Measurements from ENCODE around the gene FAM193A. TPM values are rescaled to one million over a fixed set of nuclear protein-coding genes. Genes with fewer than 3 reads are reported as not detected.
"Not testable (repeated sequence)": the region's sequence is repeated elsewhere in the genome, so short reads cannot be mapped to it uniquely, and the experiment has no call there.

FAM193A gene
- total RNA-seq, 1 donor, result 36.9 TPM

- DNase-seq (ENCODE audit: low read depth in 2 of 3, low spot score in 2 of 3), result no peak
Observed at GRCh38 chr4:2515830-2516550, 20.5 kb upstream of the FAM193A start.

DNA sequence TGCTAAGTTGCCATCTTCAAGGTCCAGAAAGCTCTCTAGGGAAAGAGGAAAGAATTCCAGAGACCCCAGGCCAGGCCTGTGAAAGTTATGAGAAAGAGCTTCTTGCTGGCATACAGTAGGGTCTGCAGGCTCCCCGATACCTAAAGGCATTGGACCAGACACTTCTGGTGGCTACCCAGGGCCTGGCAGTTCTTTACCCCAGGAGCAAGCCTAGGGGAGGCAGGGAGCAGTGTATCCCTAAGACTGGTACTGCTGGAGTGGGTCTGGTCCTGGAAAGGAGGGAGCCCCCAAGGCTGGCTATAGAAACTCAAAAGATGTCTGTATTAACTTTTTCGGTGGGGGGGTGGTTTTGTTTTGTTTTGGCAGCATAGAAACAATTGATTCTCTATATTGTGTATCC lies 19.8 kb upstream of the FAM193A start:
- DNase-seq (ENCODE audit: low read depth in 2 of 3, low spot score in 2 of 3), result no peak

DNA sequence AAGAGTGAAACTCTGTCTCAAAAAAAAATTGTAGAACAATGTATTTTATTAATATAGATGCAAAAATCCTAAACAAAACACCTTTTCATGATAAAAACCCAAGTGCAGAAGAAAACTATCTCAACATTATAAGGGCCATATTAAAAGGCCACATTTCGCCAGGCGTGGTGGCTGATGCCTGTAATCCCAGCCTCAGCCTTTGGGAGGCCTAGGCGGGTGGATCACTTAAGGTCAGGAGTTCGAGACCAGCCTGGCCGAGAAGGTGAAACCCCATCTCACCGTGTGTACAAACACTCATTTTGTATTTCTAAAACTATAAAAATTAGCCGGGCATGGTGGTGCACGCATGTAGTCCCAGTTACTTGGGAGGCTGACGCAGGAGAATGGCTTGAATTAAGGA lies 9.9 kb upstream of the FAM193A start:
- peak in 1 of 3 donors; percentile 5 for DNase-seq (ENCODE audit: low read depth in 2 of 3, low spot score in 2 of 3)

DNA sequence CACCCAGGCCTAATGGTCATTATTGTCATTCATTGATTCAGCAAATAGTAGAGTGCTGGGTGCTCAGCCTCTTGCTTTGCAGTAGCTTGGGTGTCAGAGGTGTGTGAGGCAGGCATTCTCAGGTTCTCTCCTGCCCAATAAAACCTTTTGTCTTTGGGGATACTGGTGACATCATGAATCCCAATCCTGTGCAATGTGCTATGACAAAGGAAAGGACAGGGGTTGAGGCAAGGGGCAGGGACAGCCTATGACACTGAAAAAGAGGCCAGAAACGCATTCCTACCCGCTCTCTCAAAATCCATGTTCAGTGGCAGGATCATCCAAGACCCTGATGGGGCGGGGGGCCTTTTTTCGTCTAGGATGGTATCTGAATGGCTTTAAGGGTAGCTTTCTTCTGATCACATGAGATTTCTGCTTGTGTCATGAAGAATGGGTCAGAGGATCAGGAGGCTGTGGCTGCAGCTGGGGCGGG lies 1.5 kb upstream of the FAM193A start:
- DNase-seq (ENCODE audit: low read depth in 2 of 3, low spot score in 2 of 3), result no peak

GRCh38 chr4:2535376-2536192 lies 863 bp upstream of the FAM193A start:
- peak; percentile 22 to 95 (median 90) for DNase-seq (ENCODE audit: low read depth in 2 of 3, low spot score in 2 of 3)

DNA sequence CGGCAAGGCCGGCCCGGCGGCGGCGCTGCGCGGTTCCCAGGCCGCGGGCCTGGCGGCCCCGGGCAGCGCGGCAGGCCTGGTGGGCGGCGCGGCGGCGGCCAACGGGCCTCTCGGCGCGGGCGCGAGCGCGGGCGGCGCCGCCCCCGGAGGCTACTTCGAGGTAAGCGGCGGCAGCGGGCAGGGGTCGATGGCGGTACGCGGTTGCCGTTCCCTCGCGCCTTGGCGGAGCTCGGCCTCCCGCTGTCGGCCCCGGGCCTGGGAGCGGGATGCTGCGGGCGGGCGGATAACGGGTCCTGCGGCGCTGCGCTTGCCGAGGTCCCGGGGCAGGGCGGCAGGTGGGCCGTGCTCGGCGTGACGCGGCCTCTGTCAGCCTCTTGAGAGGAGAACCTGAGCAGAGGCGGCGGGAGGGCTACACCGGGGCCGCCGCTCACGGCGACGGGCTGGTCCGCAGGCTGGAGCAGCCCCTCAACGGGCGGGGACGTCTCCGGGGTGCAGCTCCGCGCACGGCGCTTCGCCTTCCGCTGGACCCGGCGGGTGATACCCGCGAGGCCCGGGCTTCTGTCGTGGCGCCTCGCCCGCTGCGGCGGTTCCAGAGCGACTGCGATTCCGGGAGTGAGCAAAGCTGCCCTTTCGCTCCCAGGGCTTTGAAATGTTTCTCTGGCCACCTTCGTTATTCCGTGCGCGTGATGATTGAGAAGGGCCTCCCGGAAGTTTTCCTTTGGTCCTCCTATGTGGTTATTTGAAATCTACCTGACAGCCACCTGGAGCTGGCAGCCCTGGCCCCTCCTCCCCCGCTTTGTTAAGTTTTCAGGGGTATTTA lies 774 bp downstream of the FAM193A start:
- DNase-seq (ENCODE audit: low read depth in 2 of 3, low spot score in 2 of 3), result peak; percentile 41 to 56 (median 51)

- not testable (repeated sequence) for DNase-seq (ENCODE audit: low read depth in 2 of 3, low spot score in 2 of 3)
Observed at GRCh38 chr4:2543580-2544191, 7.2 kb downstream of the FAM193A start.

DNA sequence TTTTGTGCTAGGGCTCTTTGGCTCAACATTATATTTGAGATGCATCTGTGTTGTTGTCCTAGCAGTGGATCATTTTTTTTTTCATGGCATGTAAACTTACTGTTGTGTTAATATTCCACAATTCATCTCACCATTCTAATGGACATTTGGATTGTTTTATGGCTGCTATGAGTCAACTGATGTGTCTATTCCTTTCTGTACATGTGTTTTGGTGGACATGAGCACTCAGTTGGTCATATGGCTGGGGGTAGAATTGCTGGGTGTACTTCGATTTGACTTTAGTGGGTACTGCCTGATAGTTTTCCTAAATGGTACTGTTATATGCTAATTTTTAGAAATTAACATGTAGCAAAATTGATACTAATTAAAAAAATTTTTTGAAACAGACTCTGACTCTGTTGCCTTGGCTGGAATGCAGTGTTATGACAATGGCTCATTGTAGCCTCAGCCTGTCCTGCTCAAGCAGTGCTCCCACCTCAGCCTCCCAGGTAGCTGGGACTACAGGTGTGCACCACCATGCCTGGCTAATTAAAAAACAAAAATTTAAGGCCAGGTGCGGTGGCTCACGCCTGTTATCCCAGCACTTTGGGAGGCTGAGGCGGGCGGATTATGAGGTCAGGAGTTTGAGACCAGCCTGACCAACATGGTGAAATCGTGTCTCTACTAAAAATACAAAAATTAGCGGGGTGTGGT lies 9.0 kb downstream of the FAM193A start:
- DNase-seq (ENCODE audit: low read depth in 2 of 3, low spot score in 2 of 3), result no peak

- DNase-seq (ENCODE audit: low read depth in 2 of 3, low spot score in 2 of 3), result no peak
Observed at GRCh38 chr4:2546286-2546823, 9.9 kb downstream of the FAM193A start.

DNA sequence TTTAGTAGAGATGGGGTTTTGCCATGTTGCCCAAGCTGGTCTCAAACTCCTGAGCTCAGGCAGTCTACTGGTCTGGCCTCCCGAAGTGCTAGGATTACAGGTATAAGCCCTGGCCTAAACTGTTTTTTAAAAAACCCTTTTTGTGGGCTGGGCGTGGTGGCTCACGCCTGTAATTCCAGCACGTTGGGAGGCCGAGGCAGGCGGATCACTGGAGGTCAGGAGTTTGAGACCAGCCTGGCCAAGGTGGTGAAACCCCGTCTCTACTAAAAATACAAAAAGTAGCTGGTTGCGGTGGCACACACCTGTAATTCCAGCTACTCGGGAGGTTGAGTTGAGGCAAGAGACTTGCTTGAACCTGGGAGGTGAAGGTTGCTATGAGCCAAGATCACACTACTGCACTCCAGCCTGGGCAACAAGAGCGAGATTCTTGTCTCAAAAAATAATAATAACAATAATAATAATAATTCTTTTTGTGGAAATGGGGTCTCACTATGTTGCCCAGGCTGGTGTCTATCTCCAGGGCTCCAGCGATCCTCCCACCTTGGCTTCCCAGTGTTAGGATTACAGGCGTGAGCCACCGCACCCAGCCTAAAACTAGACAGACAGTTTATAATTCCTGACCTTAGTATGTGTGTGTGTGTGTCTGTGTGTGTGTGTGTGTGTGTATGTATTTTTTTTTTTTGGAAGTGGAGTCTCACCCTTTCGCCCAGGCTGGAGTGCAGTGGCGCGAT lies 10.7 kb downstream of the FAM193A start:
- DNase-seq (ENCODE audit: low read depth in 2 of 3, low spot score in 2 of 3), result not testable (repeated sequence)

DNA sequence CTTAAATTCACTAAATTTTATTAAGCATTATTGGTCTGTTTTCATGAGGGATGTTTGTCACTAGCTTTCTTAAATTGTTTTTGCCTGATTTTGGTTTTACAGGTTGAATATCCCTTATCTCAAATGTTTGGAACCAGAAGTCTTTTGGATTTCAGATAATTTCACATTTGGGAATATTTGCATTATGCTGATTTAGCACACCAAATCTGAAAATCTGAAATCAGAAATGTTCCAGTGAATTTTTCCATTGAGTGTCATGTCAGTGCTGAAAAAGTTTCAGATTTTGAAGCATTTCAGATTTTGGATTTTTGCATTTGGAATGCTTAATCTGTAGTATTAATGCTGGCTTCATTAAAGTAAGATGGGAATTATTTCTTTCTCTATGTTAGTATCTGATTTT lies 14.7 kb downstream of the FAM193A start:
- DNase-seq (ENCODE audit: low read depth in 2 of 3, low spot score in 2 of 3), result no peak

DNA sequence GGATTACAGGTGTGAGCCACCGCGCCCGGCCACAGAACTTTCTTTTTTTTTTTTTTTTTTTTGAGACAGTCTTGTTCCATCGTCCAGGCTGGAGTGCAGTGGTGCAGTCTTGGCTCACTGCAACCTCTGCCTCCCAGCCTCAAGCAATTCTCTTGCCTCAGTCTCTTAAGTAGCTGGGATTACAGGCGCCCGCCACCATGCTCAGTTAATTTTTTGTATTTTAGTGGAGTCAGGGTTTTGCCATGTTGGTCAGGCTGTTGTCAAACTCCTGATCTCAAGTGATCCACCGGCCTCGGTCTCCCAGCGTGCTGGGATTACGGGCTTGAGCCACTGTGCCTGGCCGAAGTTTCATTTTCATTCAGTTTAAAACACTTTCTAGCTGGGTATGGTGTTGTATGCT lies 16.4 kb downstream of the FAM193A start:
- no peak for DNase-seq (ENCODE audit: low read depth in 2 of 3, low spot score in 2 of 3)

DNA sequence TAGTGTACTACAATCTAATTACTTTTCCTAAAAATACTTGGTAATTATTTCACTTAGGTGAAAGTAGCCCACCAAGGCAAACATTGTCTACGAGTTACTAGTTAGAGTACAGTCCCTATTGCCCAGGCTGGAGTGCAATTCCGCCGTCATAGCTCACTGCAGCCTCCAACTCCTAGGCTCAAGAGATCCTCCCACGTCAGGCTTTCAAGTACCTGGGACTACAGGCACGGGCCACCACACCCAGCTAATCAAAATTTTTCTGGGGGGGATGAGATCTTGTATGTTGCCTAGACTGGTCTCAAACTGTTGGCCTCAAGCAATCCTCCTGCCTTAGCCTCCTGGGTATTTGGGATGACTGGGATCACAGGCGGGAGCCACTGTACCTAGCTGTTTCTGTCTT lies 21.9 kb downstream of the FAM193A start:
- DNase-seq (ENCODE audit: low read depth in 2 of 3, low spot score in 2 of 3), result no peak

DNA sequence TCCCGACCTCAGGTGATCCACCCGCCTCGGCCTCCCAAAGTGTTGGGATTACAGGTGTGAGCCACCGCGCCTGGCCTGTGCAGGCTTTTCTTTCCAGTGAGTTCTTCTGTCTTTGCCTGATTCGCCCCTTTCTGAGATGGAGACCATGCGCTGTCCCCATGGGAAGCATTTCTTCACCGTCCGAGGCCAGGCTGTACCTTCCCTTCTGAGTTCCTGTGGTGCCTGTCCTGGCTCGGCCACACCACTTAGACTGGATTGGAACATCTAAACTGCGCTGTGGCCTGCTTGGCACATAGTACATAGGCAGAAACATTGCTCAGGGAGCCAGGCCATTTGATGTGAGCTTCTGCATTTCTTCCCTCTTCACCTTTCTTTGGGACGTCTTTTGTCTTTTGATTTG lies 23.7 kb downstream of the FAM193A start:
- no peak for DNase-seq (ENCODE audit: low read depth in 2 of 3, low spot score in 2 of 3)

- DNase-seq (ENCODE audit: low read depth in 2 of 3, low spot score in 2 of 3), result no peak
Observed at GRCh38 chr4:2565533-2565932, 29.1 kb downstream of the FAM193A start.

DNA sequence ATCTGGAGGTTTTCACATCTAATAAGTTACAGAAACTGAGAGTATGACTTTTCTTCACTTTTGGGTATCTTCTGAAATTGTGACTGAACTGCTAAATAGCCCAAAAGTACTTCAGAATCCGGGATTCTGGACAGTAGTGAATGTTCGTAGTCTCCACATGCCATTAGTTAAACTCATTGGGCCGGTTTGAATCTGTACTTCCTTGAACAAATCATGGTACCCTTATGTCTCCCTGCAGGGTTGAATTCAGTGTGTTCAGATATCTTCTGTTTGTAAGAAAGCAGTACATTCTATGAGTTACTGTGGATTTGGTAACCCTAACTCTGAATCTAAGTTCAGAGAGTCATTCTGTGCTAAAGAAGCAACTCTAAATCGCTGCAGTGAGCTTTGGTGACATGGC lies 33.6 kb downstream of the FAM193A start:
- DNase-seq (ENCODE audit: low read depth in 2 of 3, low spot score in 2 of 3), result no peak

GRCh38 chr4:2570551-2571222 lies 34.2 kb downstream of the FAM193A start:
- DNase-seq (ENCODE audit: low read depth in 2 of 3, low spot score in 2 of 3), result peak in 2 of 3 donors; percentile 79 to 93

- no peak for DNase-seq (ENCODE audit: low read depth in 2 of 3, low spot score in 2 of 3)
Observed at GRCh38 chr4:2572076-2572475, 35.6 kb downstream of the FAM193A start.

- DNase-seq (ENCODE audit: low read depth in 2 of 3, low spot score in 2 of 3), result no peak
Observed at GRCh38 chr4:2572866-2573265, 36.4 kb downstream of the FAM193A start.

Measured in hematopoietic multipotent progenitor cell (in vitro differentiated cells).